LoVo (cell line): Measurements from ENCODE around the gene SIX5.
"Not testable (repeated sequence)": the region's sequence is repeated elsewhere in the genome, so short reads cannot be mapped to it uniquely, and the experiment has no call there.

Experiments used
- DNase-seq: peaks from one replicate; pipeline ENCODE4 v3.0.0-alpha.2; 2016; ENCODE audit warnings: low spot score

The SIX5 gene

GRCh38 chr19:45768984-45769782 lies at the start of gene SIX5:
Gene SIX5, minus strand, starts transcription at chr19:45769252. Its CDS starts 408 bp downstream, at chr19:45768844.
- peak; percentile 98 for DNase-seq

GRCh38 chr19:45817725-45818301 lies 48.8 kb upstream of the SIX5 start:
- no peak for DNase-seq

GRCh38 chr19:45817010-45817724 lies 48.1 kb upstream of the SIX5 start:
- peak; percentile 93 for DNase-seq

- DNase-seq, result no peak
Observed at GRCh38 chr19:45816236-45817009, 47.4 kb upstream of the SIX5 start.

- no peak for DNase-seq
Observed at GRCh38 chr19:45815481-45816216, 46.6 kb upstream of the SIX5 start.

GRCh38 chr19:45814851-45815480 lies 45.9 kb upstream of the SIX5 start, which contains the start of gene RSPH6A:
Gene RSPH6A, minus strand, starts transcription at chr19:45815308. Its CDS starts 132 bp downstream, at chr19:45815176.
- DNase-seq, result no peak

GRCh38 chr19:45814166-45814780 lies 45.2 kb upstream of the SIX5 start:
- DNase-seq, result no peak

GRCh38 chr19:45812297-45812696 lies 43.2 kb upstream of the SIX5 start:
- DNase-seq, result no peak

- DNase-seq, result no peak
Observed at GRCh38 chr19:45809643-45810159, 40.6 kb upstream of the SIX5 start.

GRCh38 chr19:45805719-45806118 lies 36.7 kb upstream of the SIX5 start:
- no peak for DNase-seq

GRCh38 chr19:45804959-45805230 lies 35.8 kb upstream of the SIX5 start:
- no peak for DNase-seq

GRCh38 chr19:45804140-45804958 lies 35.3 kb upstream of the SIX5 start:
- no peak for DNase-seq

GRCh38 chr19:45801603-45802175 lies 32.6 kb upstream of the SIX5 start:
- DNase-seq, result no peak

GRCh38 chr19:45800070-45800553 lies 31.1 kb upstream of the SIX5 start:
- no peak for DNase-seq

GRCh38 chr19:45799541-45799940 lies 30.5 kb upstream of the SIX5 start:
- DNase-seq, result not testable (repeated sequence)

- DNase-seq, result peak; percentile 60
Observed at GRCh38 chr19:45798995-45799517, 30.0 kb upstream of the SIX5 start.

- DNase-seq, result no peak
Observed at GRCh38 chr19:45794627-45795026, 25.6 kb upstream of the SIX5 start.

- no peak for DNase-seq
Observed at GRCh38 chr19:45793876-45794275, 24.8 kb upstream of the SIX5 start.

- no peak for DNase-seq
Observed at GRCh38 chr19:45793178-45793564, 24.1 kb upstream of the SIX5 start.
